Nucleus accumbens (tissue), 56 donors: Measurements from ENCODE around the gene RHBDD3.
A peak's percentile ranks its signal among the peaks of the same experiment; 100 is the strongest.

ENCODE experiments used
- DNase-seq, 56 donors: peaks; one replicate each; lab custom pipeline; 2025; lab: John Stamatoyannopoulos, UW

Gene RHBDD3

DNA sequence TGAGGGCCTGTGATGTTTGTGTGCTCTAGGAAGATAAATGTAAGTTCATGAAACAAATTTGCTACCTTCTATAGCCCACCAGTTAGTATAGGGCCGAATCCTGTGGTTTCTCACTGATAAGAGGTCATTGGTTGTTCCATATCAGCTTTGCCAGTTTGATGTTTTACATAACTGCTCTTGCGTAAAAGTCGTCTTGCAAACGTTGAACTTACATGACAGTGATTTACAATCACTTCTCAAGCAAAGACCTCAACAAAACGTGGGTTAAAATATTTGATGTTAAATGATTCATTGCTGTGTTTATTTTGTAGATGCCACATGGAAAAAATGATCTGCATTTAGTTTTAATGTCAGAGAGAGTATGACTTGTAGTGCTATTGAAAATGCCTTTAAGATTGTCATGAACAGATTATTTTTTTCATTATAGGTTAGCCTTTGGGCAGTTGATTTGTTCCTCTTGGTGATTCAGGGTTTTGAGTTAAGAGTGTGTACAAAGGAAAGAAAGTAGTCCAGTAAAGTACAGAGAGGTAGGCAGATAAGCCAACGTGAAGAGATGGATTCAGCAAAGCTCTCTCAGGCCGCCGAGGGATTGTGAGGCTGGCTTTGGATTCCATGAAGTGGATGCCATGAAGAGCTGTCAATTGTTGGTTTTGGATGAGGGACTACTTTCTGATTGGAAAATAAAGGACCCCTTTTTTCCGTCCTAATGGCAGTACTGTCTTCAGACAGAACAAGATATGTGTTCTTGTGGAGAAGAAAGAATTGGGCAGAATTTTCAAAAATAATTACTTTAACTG lies 2.9 kb upstream of the RHBDD3 start:
- peak in 1 of 56 donors; percentile 13 for DNase-seq

- DNase-seq, result no peak
Measured at GRCh38 chr22:29269731-29270474, 2.1 kb upstream of the RHBDD3 start.

GRCh38 chr22:29269230-29269604 lies 1.4 kb upstream of the RHBDD3 start:
- no peak for DNase-seq

- DNase-seq, result peak in 46 of 56 donors; percentile 42 to 88 (median 69)
Measured at GRCh38 chr22:29268511-29269229, 889 bp upstream of the RHBDD3 start.

GRCh38 chr22:29267462-29267857 lies 321 bp downstream of the RHBDD3 start:
- DNase-seq, result no peak

GRCh38 chr22:29266564-29267461 lies 968 bp downstream of the RHBDD3 start:
- DNase-seq, result peak in 1 of 56 donors; percentile 27

- DNase-seq, result no peak
Measured at GRCh38 chr22:29265929-29266328, 1.9 kb downstream of the RHBDD3 start.

- no peak for DNase-seq
Measured at GRCh38 chr22:29265305-29265704, 2.5 kb downstream of the RHBDD3 start.

DNA sequence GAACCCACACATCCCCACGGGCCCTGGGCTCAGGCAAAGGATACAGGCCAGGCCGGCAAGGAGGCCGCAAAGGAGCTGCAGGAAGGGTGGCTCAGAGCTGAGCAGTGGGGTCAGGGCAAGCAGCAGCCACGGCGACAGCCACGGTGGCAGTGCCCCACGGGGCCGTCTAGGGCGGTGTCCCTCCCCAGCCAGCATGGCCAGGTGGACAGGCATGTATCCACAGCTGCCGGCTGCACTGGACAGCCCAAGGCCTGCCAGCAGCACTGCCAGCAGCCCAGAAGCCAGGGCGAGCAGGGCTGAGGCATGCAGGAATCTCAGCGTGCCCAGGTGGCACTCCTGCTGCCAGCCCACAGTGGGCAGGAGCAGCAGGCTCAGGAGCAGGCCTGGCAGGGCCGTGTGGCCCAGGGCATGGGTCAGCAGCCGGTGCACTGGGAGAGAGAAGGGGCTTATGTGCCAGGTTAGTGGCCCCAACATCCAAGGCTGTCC lies 3.9 kb downstream of the RHBDD3 start:
- no peak for DNase-seq

DNA sequence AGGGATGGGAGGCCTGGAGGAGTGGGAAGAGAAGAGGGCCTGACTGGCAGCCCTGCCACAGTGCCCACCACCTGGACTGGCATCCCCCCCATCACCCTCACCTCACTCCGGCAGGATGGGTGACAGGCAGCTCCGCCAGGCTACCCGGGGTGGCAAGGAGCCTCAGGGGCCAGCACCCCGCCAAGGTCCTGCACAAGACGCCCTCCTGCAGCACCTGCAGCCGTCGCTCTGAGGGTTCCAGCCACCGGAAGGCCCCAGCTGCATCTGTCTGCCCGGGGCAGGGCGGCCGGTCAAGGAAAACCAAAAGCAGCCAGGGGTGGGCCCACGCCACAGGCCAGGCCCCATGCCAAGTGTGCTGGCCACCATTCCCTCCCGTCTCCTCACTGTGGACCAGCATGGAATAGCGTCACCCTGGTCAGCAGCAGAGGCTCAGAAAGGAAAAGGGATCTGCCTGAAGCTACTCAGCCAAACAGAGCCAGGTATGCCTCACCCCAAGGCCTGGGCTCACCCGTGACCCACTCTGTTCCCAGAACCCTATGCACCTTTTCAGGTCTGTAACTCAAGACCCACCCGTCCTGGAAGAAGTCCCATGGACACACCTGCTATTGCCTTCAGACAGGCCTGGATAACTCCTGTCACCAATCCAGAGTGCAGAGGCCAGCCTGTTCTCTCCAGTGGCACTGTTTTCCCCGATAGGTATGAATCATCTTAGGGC lies 7.0 kb downstream of the RHBDD3 start:
- DNase-seq, result peak in 2 of 56 donors; percentile 16 to 24

DNA sequence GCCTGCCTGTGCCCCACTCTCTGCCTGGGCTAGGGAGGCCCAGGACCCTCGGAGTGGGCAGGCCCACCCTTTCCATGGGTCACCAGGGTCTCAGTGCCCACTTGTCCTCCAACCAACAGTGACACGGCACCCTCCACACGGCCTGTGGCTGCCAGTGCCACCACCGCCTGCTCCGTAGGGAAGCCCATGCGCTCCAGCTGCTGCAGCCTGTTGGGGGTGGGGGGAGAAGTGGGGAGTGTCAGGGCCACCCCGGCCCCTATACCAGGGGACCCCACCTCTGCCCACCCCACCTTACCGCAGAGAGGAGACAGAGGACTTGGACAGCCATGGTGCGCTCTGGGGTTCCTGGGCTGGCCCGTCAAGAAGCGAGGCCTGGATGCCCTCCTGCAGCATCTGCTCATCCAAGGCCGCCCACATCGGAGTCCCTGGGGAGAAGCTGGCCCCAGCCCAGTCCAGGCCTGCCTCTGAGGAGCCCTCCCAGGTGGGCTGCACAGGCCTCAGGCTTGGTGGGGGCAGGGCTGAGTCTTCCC lies 7.7 kb downstream of the RHBDD3 start:
- no peak for DNase-seq

GRCh38 chr22:29259253-29259899 lies 8.4 kb downstream of the RHBDD3 start:
- no peak for DNase-seq

GRCh38 chr22:29258407-29259252 lies 9.2 kb downstream of the RHBDD3 start:
- DNase-seq, result no peak

DNA sequence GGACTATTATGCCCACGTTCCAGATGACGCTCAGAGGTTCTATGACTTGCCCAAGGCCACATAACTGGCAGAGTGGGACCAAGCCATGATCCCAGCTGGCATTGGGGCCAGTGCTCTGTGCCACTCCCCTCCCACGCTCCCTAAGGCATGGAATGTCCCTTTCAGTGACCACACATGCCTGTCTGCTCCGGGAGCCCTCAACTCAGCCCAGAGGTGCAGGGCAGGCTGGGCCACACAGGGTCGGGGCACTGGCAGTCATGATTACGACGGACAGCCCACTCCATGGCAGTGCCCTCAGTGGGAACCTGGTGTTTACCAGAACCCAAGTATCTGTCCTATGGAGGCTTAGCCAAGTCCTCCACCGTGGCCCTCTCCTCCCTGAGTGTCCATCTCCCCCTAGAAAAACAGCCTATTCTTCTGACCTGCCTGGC lies 10.0 kb downstream of the RHBDD3 start:
- no peak for DNase-seq

- DNase-seq, result no peak
Measured at GRCh38 chr22:29256606-29257325, 11.0 kb downstream of the RHBDD3 start.

GRCh38 chr22:29255064-29255621 lies 12.6 kb downstream of the RHBDD3 start:
- no peak for DNase-seq

- DNase-seq, result no peak
Measured at GRCh38 chr22:29254286-29254660, 13.5 kb downstream of the RHBDD3 start.
